Measurements from ENCODE around the gene ACTRT1. TPM values are rescaled to one million over a fixed set of nuclear protein-coding genes. Genes with fewer than 3 reads are reported as not detected.

Gene ACTRT1
- polyA plus RNA-seq (2013, experiment 1 of 2), result not detected
- polyA plus RNA-seq (2013, experiment 2 of 2), result not detected

DNA sequence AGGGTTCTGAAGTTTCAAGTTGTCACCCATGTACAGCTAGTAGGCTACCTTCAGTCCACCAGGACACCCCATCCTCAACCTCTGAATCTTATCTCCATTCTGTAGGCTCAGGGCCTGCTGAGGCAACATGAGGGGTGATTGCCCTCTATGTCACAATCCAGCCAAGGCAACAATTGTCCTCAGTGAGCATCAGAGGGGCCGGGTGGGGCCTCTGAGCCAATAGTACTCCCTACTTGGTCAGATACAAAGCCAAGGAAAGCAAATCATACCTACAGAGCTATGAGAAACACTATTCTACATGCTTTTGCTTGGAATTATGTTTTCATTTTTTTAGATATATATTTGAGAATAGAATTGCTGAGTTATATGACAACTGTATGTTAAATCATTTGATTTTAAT, at the start of gene ACTRT1:
TSS of gene ACTRT1 (minus strand) at position 101 of the 400 bp plus-strand sequence. CDS start 197 bp downstream, outside the sequence.
- no peak for DNase-seq
- H2BK5ac ChIP-seq (ENCODE audit: low read depth, low read length, poor library complexity, severe bottlenecking), result no peak within 1 kb of the TSS
- H3K4ac ChIP-seq (ENCODE audit: low read depth in 1 of 2, low read length in 2 of 2), result no peak within 1 kb of the TSS
- no peak within 1 kb of the TSS for H2AFZ ChIP-seq (ENCODE audit: low read depth, low read length)
- no peak within 1 kb of the TSS for H4K91ac ChIP-seq (ENCODE audit: low read length)
- no peak within 1 kb of the TSS for H3K18ac ChIP-seq (ENCODE audit: low read depth in 1 of 2, low read length in 2 of 2)
- no peaks in the 10 kb centered on the region for H3K4me1 ChIP-seq (ENCODE audit: control insufficient read depth, insufficient read depth, low read depth, low read length)
- 40% methylated on average over 1 of the region's 1 CpG for WGBS
- no peak within 1 kb of the TSS for H2BK15ac ChIP-seq (ENCODE audit: low read depth, poor library complexity, severe bottlenecking)
- H2BK120ac ChIP-seq (ENCODE audit: low read depth, low read length), result no peak within 1 kb of the TSS
- H3K4me3 ChIP-seq (ENCODE audit: insufficient read depth in 1 of 2, low read depth in 1 of 2, low read length in 2 of 2), result no peak within 1 kb of the TSS
- no peak within 1 kb of the TSS for H3K23ac ChIP-seq (ENCODE audit: low read length in 2 of 2)
- no peak within 1 kb of the TSS for H3K14ac ChIP-seq (ENCODE audit: low read length in 2 of 2)
- H2BK12ac ChIP-seq (ENCODE audit: low read length in 2 of 2), result no peak within 1 kb of the TSS
- H3K79me1 ChIP-seq (replicated peaks; ENCODE audit: low read length, poor library complexity, severe bottlenecking), result no peaks in the 10 kb centered on the region
- H3K9me3 ChIP-seq (ENCODE audit: control insufficient read depth, low read length), result no peaks in the 10 kb centered on the region
- no peak within 1 kb of the TSS for H3K4me2 ChIP-seq (ENCODE audit: low read length, poor library complexity, severe bottlenecking)
- no peak within 1 kb of the TSS for H4K8ac ChIP-seq (ENCODE audit: low read length)
- no peaks in the 10 kb centered on the region for H3K36me3 ChIP-seq (ENCODE audit: control insufficient read depth in 1 of 2, insufficient read depth in 2 of 2, low read depth in 1 of 2, low read length in 2 of 2)
- H3K27ac ChIP-seq (ENCODE audit: low read length, poor library complexity, severe bottlenecking), result no peak within 1 kb of the TSS
- no peak within 1 kb of the TSS for H2AK5ac ChIP-seq (ENCODE audit: low read length, severe bottlenecking)
- H3K27me3 ChIP-seq (ENCODE audit: control insufficient read depth in 1 of 2, insufficient read depth in 1 of 2, low read length in 2 of 2), result no peaks in the 10 kb centered on the region
- H3K9ac ChIP-seq (ENCODE audit: low read length), result no peak within 1 kb of the TSS

DNA sequence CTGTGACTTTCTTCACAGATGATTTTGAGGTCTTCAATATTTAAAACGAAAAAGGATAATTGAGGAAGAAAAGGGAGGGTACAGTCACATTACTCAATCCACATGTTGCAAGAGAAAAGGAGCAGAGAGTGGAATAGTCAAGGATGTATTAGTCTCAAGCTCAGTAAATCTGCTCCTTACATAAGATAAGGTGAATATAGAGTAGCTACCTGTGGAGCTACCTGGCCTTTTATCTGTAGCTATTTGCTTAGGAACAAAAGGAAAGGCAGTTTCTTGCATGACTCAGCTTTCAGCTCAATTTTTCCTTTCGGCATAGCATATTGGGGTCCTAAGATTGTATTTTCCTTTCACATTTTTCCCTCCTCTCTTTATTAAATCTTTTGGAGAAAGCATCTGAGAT, 26.3 kb upstream of the ACTRT1 start:
- no peak overlapping the region for H3K4me3 ChIP-seq (ENCODE audit: insufficient read depth in 1 of 2, low read depth in 1 of 2, low read length in 2 of 2)
- H2AK5ac ChIP-seq (ENCODE audit: low read length, severe bottlenecking), result no peak overlapping the region
- no peak overlapping the region for H4K8ac ChIP-seq (ENCODE audit: low read length)
- H3K9me3 ChIP-seq (ENCODE audit: control insufficient read depth, low read length), result no peaks in the 10 kb centered on the region
- H2BK5ac ChIP-seq (ENCODE audit: low read depth, low read length, poor library complexity, severe bottlenecking), result no peak overlapping the region
- H3K23ac ChIP-seq (ENCODE audit: low read length in 2 of 2), result no peak overlapping the region
- WGBS, result 20% methylated on average over 1 of the region's 2 CpGs
- no peak overlapping the region for H3K27ac ChIP-seq (ENCODE audit: low read length, poor library complexity, severe bottlenecking)
- H4K91ac ChIP-seq (ENCODE audit: low read length), result no peak overlapping the region
- DNase-seq, result no peak
- H3K9ac ChIP-seq (ENCODE audit: low read length), result no peak overlapping the region
- H2AFZ ChIP-seq (ENCODE audit: low read depth, low read length), result no peak overlapping the region
- H2BK120ac ChIP-seq (ENCODE audit: low read depth, low read length), result no peak overlapping the region
- no peaks in the 10 kb centered on the region for H3K27me3 ChIP-seq (ENCODE audit: control insufficient read depth in 1 of 2, insufficient read depth in 1 of 2, low read length in 2 of 2)
- no peak overlapping the region for H3K18ac ChIP-seq (ENCODE audit: low read depth in 1 of 2, low read length in 2 of 2)
- no peak overlapping the region for H3K14ac ChIP-seq (ENCODE audit: low read length in 2 of 2)
- no peaks in the 10 kb centered on the region for H3K4me1 ChIP-seq (ENCODE audit: control insufficient read depth, insufficient read depth, low read depth, low read length)
- no peaks in the 10 kb centered on the region for H3K36me3 ChIP-seq (ENCODE audit: control insufficient read depth in 1 of 2, insufficient read depth in 2 of 2, low read depth in 1 of 2, low read length in 2 of 2)
- no peak overlapping the region for H3K4ac ChIP-seq (ENCODE audit: low read depth in 1 of 2, low read length in 2 of 2)
- no peak overlapping the region for H2BK15ac ChIP-seq (ENCODE audit: low read depth, poor library complexity, severe bottlenecking)
- H2BK12ac ChIP-seq (ENCODE audit: low read length in 2 of 2), result no peak overlapping the region
- no peak overlapping the region for H3K4me2 ChIP-seq (ENCODE audit: low read length, poor library complexity, severe bottlenecking)
- H3K79me1 ChIP-seq (replicated peaks; ENCODE audit: low read length, poor library complexity, severe bottlenecking), result no peaks in the 10 kb centered on the region

DNA sequence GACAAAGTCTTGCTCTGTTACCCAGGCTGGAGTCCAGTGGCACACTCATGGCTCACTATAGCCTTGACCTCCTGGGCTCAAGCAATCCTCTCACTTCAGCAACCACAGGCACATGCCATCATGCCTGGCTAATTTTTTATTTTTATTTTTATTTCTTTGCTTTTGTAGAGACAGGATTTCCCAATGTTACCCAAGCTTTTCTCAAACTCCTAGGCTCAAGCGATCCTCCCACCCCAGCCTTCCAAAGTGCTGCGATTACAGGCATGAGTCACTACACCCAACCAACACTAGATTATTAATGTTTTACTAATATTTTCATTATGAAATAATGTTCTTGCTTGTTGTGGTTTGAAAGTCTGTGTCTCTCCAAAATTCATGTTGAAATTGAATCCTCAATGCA, 5.2 kb upstream of the ACTRT1 start:
- Histone ChIP-seq H4K8ac (ENCODE audit: low read length) (no peak overlapping the region), H3K4me3 (ENCODE audit: insufficient read depth in 1 of 2, low read depth in 1 of 2, low read length in 2 of 2) (no peak overlapping the region), H2AK5ac (ENCODE audit: low read length, severe bottlenecking) (no peak overlapping the region), H3K27me3 (ENCODE audit: control insufficient read depth in 1 of 2, insufficient read depth in 1 of 2, low read length in 2 of 2) (no peaks in the 10 kb centered on the region), H2BK120ac (ENCODE audit: low read depth, low read length) (no peak overlapping the region), H3K9me3 (ENCODE audit: control insufficient read depth, low read length) (no peaks in the 10 kb centered on the region), H2AFZ (ENCODE audit: low read depth, low read length) (no peak overlapping the region), H3K4me2 (ENCODE audit: low read length, poor library complexity, severe bottlenecking) (no peak overlapping the region), H4K91ac (ENCODE audit: low read length) (no peak overlapping the region), H3K14ac (ENCODE audit: low read length in 2 of 2) (no peak overlapping the region), H3K27ac (ENCODE audit: low read length, poor library complexity, severe bottlenecking) (no peak overlapping the region), H3K79me1 (replicated peaks; ENCODE audit: low read length, poor library complexity, severe bottlenecking) (no peaks in the 10 kb centered on the region), H3K18ac (ENCODE audit: low read depth in 1 of 2, low read length in 2 of 2) (no peak overlapping the region), H2BK5ac (ENCODE audit: low read depth, low read length, poor library complexity, severe bottlenecking) (no peak overlapping the region), H3K36me3 (ENCODE audit: control insufficient read depth in 1 of 2, insufficient read depth in 2 of 2, low read depth in 1 of 2, low read length in 2 of 2) (no peaks in the 10 kb centered on the region), H3K4me1 (ENCODE audit: control insufficient read depth, insufficient read depth, low read depth, low read length) (no peaks in the 10 kb centered on the region), H3K23ac (ENCODE audit: low read length in 2 of 2) (no peak overlapping the region), H2BK15ac (ENCODE audit: low read depth, poor library complexity, severe bottlenecking) (no peak overlapping the region), H2BK12ac (ENCODE audit: low read length in 2 of 2) (no peak overlapping the region), H3K9ac (ENCODE audit: low read length) (no peak overlapping the region), H3K4ac (ENCODE audit: low read depth in 1 of 2, low read length in 2 of 2) (no peak overlapping the region)
- WGBS, result no CpG with 5 or more reads among the region's 2 CpGs
- DNase-seq, result no peak

DNA sequence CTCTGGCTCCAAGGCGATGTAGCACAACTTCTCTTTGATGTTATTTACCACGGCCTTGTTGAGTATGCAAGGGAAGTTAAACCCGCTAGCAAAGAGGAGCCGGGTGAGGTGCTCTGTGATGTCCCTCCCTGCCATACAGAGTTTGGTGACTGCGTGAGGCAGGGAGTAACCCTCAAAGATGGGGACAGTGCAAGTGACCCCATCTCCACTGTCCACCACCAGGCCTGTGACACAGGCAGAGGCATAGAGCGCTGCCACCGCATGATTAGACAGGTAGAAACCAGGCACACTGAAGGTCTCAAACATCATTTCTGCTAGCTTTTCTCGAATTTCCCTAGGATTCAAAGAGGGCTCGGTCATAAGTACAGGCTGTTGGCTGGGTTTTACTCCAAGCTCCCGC, 677 bp downstream of the ACTRT1 start:
- no peak overlapping the region for H3K18ac ChIP-seq (ENCODE audit: low read depth in 1 of 2, low read length in 2 of 2)
- 83% methylated on average over 10 of the region's 10 CpGs for whole genome bisulfite sequencing
- H2BK12ac ChIP-seq (ENCODE audit: low read length in 2 of 2), result no peak overlapping the region
- no peaks in the 10 kb centered on the region for H3K4me1 ChIP-seq (ENCODE audit: control insufficient read depth, insufficient read depth, low read depth, low read length)
- H3K14ac ChIP-seq (ENCODE audit: low read length in 2 of 2), result no peak overlapping the region
- no peak overlapping the region for H2BK5ac ChIP-seq (ENCODE audit: low read depth, low read length, poor library complexity, severe bottlenecking)
- H3K23ac ChIP-seq (ENCODE audit: low read length in 2 of 2), result no peak overlapping the region
- H3K79me1 ChIP-seq (replicated peaks; ENCODE audit: low read length, poor library complexity, severe bottlenecking), result no peaks in the 10 kb centered on the region
- H2BK15ac ChIP-seq (ENCODE audit: low read depth, poor library complexity, severe bottlenecking), result no peak overlapping the region
- H3K9me3 ChIP-seq (ENCODE audit: control insufficient read depth, low read length), result no peaks in the 10 kb centered on the region
- H3K9ac ChIP-seq (ENCODE audit: low read length), result no peak overlapping the region
- no peaks in the 10 kb centered on the region for H3K27me3 ChIP-seq (ENCODE audit: control insufficient read depth in 1 of 2, insufficient read depth in 1 of 2, low read length in 2 of 2)
- no peak overlapping the region for H3K27ac ChIP-seq (ENCODE audit: low read length, poor library complexity, severe bottlenecking)
- DNase-seq, result no peak
- no peak overlapping the region for H2BK120ac ChIP-seq (ENCODE audit: low read depth, low read length)
- no peak overlapping the region for H3K4me3 ChIP-seq (ENCODE audit: insufficient read depth in 1 of 2, low read depth in 1 of 2, low read length in 2 of 2)
- no peak overlapping the region for H4K91ac ChIP-seq (ENCODE audit: low read length)
- no peak overlapping the region for H3K4ac ChIP-seq (ENCODE audit: low read depth in 1 of 2, low read length in 2 of 2)
- no peak overlapping the region for H4K8ac ChIP-seq (ENCODE audit: low read length)
- no peaks in the 10 kb centered on the region for H3K36me3 ChIP-seq (ENCODE audit: control insufficient read depth in 1 of 2, insufficient read depth in 2 of 2, low read depth in 1 of 2, low read length in 2 of 2)
- H2AFZ ChIP-seq (ENCODE audit: low read depth, low read length), result no peak overlapping the region
- H2AK5ac ChIP-seq (ENCODE audit: low read length, severe bottlenecking), result no peak overlapping the region
- no peak overlapping the region for H3K4me2 ChIP-seq (ENCODE audit: low read length, poor library complexity, severe bottlenecking)

Data from mesenchymal stem cell (in vitro differentiated cells and primary cell).